Measurements from ENCODE around the gene ALX4.

ALX4 gene

GRCh38 chr11:44229098-44229497, 80.8 kb downstream of the ALX4 start:
- H4K20me1 ChIP-seq (ENCODE audit: insufficient read depth, low read length, poor library complexity, severe bottlenecking), result no peaks in the 10 kb centered on the region
- no peaks in the 10 kb centered on the region for H3K9me2 ChIP-seq (replicated peaks; ENCODE audit: low read depth, low read length)
- H3K4me2 ChIP-seq (ENCODE audit: low read depth, low read length, poor library complexity, severe bottlenecking), result no peak overlapping the region
- H3K4me1 ChIP-seq (ENCODE audit: insufficient read depth, low read length, poor library complexity, severe bottlenecking), result peaks cover 11% of the 10 kb centered on the region
- no peaks in the 10 kb centered on the region for H3K9me3 ChIP-seq (ENCODE audit: insufficient read depth, low read depth, low read length)
- H3K9ac ChIP-seq (ENCODE audit: low read depth, low read length, poor library complexity, severe bottlenecking), result no peak overlapping the region
- no peak overlapping the region for H2AFZ ChIP-seq (ENCODE audit: low read length)
- no peaks in the 10 kb centered on the region for H3F3A ChIP-seq (ENCODE audit: low read depth)
- H3K36me3 ChIP-seq (ENCODE audit: insufficient read depth, low read length), result no peaks in the 10 kb centered on the region
- no peak for TF ChIP-seq EZH2phosphoT487 (IDR thresholded peaks at IDR 0.05; ENCODE audit: borderline replicate concordance)
- TF ChIP-seq CTCF (conservative IDR thresholded peaks at IDR 0.05; ENCODE audit: low read length), result no peak
- H3K27me3 ChIP-seq (ENCODE audit: insufficient read depth, low read length, poor library complexity, severe bottlenecking), result no peaks in the 10 kb centered on the region
- no peak overlapping the region for H3K4me3 ChIP-seq (ENCODE audit: low read length, poor library complexity, severe bottlenecking)
- H3K79me2 ChIP-seq (ENCODE audit: insufficient read depth, low read length), result no peaks in the 10 kb centered on the region

DNA sequence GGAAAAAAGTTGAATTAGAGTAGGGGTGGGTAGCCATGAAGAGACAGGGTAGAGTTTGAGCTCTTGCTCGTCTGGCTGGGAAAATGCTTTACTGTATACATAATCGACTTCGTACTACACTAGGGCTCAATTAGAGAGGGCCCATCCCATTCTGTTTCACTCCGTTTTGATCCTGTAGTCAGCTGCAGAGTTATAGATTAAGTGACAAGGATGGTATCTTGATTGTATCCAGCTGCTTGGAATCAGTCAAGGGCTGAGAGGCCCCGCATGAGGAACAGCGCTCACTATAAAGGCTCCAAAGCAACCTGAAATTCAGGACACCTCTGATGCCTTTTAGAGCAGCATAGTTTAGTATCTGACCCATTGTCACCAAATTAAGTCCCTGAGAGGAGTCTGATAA, 81.6 kb downstream of the ALX4 start:
- Histone ChIP-seq H3K36me3 (ENCODE audit: insufficient read depth, low read length) (no peaks in the 10 kb centered on the region), H3K4me3 (ENCODE audit: low read length, poor library complexity, severe bottlenecking) (no peak overlapping the region), H3K4me1 (ENCODE audit: insufficient read depth, low read length, poor library complexity, severe bottlenecking) (peaks cover 11% of the 10 kb centered on the region), H4K20me1 (ENCODE audit: insufficient read depth, low read length, poor library complexity, severe bottlenecking) (no peaks in the 10 kb centered on the region), H3K9ac (ENCODE audit: low read depth, low read length, poor library complexity, severe bottlenecking) (no peak overlapping the region), H2AFZ (ENCODE audit: low read length) (no peak overlapping the region), H3F3A (ENCODE audit: low read depth) (no peaks in the 10 kb centered on the region), H3K4me2 (ENCODE audit: low read depth, low read length, poor library complexity, severe bottlenecking) (no peak overlapping the region), H3K27me3 (ENCODE audit: insufficient read depth, low read length, poor library complexity, severe bottlenecking) (no peaks in the 10 kb centered on the region), H3K9me2 (replicated peaks; ENCODE audit: low read depth, low read length) (no peaks in the 10 kb centered on the region), H3K9me3 (ENCODE audit: insufficient read depth, low read depth, low read length) (no peaks in the 10 kb centered on the region), H3K79me2 (ENCODE audit: insufficient read depth, low read length) (no peaks in the 10 kb centered on the region)
- TF ChIP-seq CTCF (conservative IDR thresholded peaks at IDR 0.05; ENCODE audit: low read length), result no peak
- no peak for TF ChIP-seq EZH2phosphoT487 (IDR thresholded peaks at IDR 0.05; ENCODE audit: borderline replicate concordance)

GRCh38 chr11:44226945-44227344, 83.0 kb downstream of the ALX4 start:
- peak overlapping the region; percentile 22 for H3K4me2 ChIP-seq (ENCODE audit: low read depth, low read length, poor library complexity, severe bottlenecking)
- peaks cover 11% of the 10 kb centered on the region for H3K4me1 ChIP-seq (ENCODE audit: insufficient read depth, low read length, poor library complexity, severe bottlenecking)
- no peak overlapping the region for H3K9ac ChIP-seq (ENCODE audit: low read depth, low read length, poor library complexity, severe bottlenecking)
- no peaks in the 10 kb centered on the region for H3K9me3 ChIP-seq (ENCODE audit: insufficient read depth, low read depth, low read length)
- H3K36me3 ChIP-seq (ENCODE audit: insufficient read depth, low read length), result no peaks in the 10 kb centered on the region
- H3K9me2 ChIP-seq (replicated peaks; ENCODE audit: low read depth, low read length), result no peaks in the 10 kb centered on the region
- no peaks in the 10 kb centered on the region for H3K27me3 ChIP-seq (ENCODE audit: insufficient read depth, low read length, poor library complexity, severe bottlenecking)
- H2AFZ ChIP-seq (ENCODE audit: low read length), result no peak overlapping the region
- no peak for TF ChIP-seq EZH2phosphoT487 (IDR thresholded peaks at IDR 0.05; ENCODE audit: borderline replicate concordance)
- no peak for TF ChIP-seq CTCF (conservative IDR thresholded peaks at IDR 0.05; ENCODE audit: low read length)
- H3F3A ChIP-seq (ENCODE audit: low read depth), result no peaks in the 10 kb centered on the region
- H3K79me2 ChIP-seq (ENCODE audit: insufficient read depth, low read length), result no peaks in the 10 kb centered on the region
- no peak overlapping the region for H3K4me3 ChIP-seq (ENCODE audit: low read length, poor library complexity, severe bottlenecking)
- no peaks in the 10 kb centered on the region for H4K20me1 ChIP-seq (ENCODE audit: insufficient read depth, low read length, poor library complexity, severe bottlenecking)

Measured in Loucy (cell line).